HepG2 (cell line): ENCODE results near the gene ADAMTS17.

Experiments used
- BRCA1 ChIP-seq: sonication (generic); formaldehyde crosslinking; IDR thresholded peaks from 2 replicates; pipeline ENCODE4 v1.4.0; 2020; ENCODE audit warnings: missing genetic modification reagents
- CHD2 ChIP-seq: IDR thresholded peaks from 2 replicates; pipeline ENCODE4 v1.6.1; 2011; ENCODE audit warnings: low read depth, low read length, improper control_type of control experiment
- HNRNPLL ChIP-seq: fragments of 200-400 bp; formaldehyde crosslinking; IDR thresholded peaks from 2 replicates; pipeline ENCODE4 v1.6.1; 2017; ENCODE audit warnings: mild to moderate bottlenecking, low read depth, low read length; ENCODE audit not compliant: poor library complexity, severe bottlenecking
- POLR2A ChIP-seq, 2 experiments: IDR thresholded peaks; 2 replicates each; pipeline ENCODE4 v1.6.1; 2011; ENCODE audit warnings: low read depth in 2 of 2, low read length in 2 of 2, mild to moderate bottlenecking in 1 of 2, moderate library complexity in 1 of 2; ENCODE audit not compliant: insufficient read depth in 1 of 2
- ZC3H4 ChIP-seq: sonication (generic); formaldehyde crosslinking; IDR thresholded peaks from 2 replicates; pipeline ENCODE4 v1.4.0; 2020; ENCODE audit warnings: missing genetic modification reagents, borderline replicate concordance
- TF ChIP-seq, protein P1 (sequence below): sonication (generic); formaldehyde crosslinking; IDR thresholded peaks from 2 replicates; pipeline ENCODE4 v1.5.0; 2020; ENCODE audit warnings: mild to moderate bottlenecking, missing genetic modification reagents, moderate library complexity

DNA sequence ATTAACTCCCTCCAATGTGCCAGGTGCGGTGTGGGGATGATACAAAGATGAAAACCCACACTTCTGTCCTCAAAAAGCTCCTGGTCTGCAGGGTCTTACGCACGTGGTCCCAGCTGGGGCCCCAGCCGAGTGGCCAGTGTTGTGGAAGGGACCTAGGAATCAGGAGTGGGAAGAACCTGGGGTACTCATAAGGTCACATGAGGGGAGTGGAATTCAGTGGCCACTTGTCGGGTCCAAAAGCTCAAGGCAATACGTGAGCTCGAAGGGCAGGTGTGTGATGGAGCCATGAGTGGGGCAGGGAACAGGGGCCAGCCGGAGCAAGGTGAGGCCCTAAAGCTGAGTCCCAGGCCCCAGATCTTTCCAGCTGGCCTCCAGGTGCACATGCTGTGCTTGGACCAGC, 348.5 kb downstream of the ADAMTS17 start:
- no peak for TF ChIP-seq HNRNPLL
- TF ChIP-seq ZC3H4 (CRISPR knock-in tag), result no peak
- TF ChIP-seq, protein P1, sequence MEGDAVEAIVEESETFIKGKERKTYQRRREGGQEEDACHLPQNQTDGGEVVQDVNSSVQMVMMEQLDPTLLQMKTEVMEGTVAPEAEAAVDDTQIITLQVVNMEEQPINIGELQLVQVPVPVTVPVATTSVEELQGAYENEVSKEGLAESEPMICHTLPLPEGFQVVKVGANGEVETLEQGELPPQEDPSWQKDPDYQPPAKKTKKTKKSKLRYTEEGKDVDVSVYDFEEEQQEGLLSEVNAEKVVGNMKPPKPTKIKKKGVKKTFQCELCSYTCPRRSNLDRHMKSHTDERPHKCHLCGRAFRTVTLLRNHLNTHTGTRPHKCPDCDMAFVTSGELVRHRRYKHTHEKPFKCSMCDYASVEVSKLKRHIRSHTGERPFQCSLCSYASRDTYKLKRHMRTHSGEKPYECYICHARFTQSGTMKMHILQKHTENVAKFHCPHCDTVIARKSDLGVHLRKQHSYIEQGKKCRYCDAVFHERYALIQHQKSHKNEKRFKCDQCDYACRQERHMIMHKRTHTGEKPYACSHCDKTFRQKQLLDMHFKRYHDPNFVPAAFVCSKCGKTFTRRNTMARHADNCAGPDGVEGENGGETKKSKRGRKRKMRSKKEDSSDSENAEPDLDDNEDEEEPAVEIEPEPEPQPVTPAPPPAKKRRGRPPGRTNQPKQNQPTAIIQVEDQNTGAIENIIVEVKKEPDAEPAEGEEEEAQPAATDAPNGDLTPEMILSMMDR, result no peak
- no peak for TF ChIP-seq CHD2
- TF ChIP-seq BRCA1 (CRISPR knock-in tag), result no peak
- no peak for TF ChIP-seq POLR2A (IDR thresholded peaks at IDR 0.05; ENCODE audit: insufficient read depth in 1 of 2, low read depth in 2 of 2, low read length in 2 of 2)
